ENCODE results near the gene CNOT3. TPM values are rescaled to one million over a fixed set of nuclear protein-coding genes. Genes with fewer than 3 reads are reported as not detected.
"Not testable (repeated sequence)": the region's sequence is repeated elsewhere in the genome, so short reads cannot be mapped to it uniquely, and the experiment has no call there.

The CNOT3 gene
- total RNA-seq, 1 donor from 2014 or later = 72.9 TPM

GRCh38 chr19:54096617-54097106 lies 40.9 kb upstream of the CNOT3 start:
- H3K27me3 Mint-ChIP-seq = peaks cover 47% of the 10 kb centered on the region
- H3K4me1 Mint-ChIP-seq (ENCODE audit: unreplicated experiment) = no peaks in the 10 kb centered on the region
- no peak overlapping the region for H3K27ac Mint-ChIP-seq
- H3K36me3 Mint-ChIP-seq = no peaks in the 10 kb centered on the region
- no peaks in the 10 kb centered on the region for H3K9me3 Mint-ChIP-seq
- peak overlapping the region; percentile 70 for H3K4me3 Mint-ChIP-seq
- TF ChIP-seq CTCF (conservative IDR thresholded peaks at IDR 0.05) = no peak
- DNase-seq (ENCODE audit: extremely low spot score, unreplicated experiment) = no peak

GRCh38 chr19:54099190-54099902 lies 38.2 kb upstream of the CNOT3 start:
- H3K4me3 Mint-ChIP-seq = no peak overlapping the region
- H3K4me1 Mint-ChIP-seq (ENCODE audit: unreplicated experiment) = peaks cover 6% of the 10 kb centered on the region
- no peak for DNase-seq (ENCODE audit: extremely low spot score, unreplicated experiment)
- TF ChIP-seq CTCF (conservative IDR thresholded peaks at IDR 0.05) = no peak
- H3K9me3 Mint-ChIP-seq = no peaks in the 10 kb centered on the region
- peaks cover 42% of the 10 kb centered on the region for H3K27me3 Mint-ChIP-seq
- H3K27ac Mint-ChIP-seq = no peak overlapping the region
- no peaks in the 10 kb centered on the region for H3K36me3 Mint-ChIP-seq

GRCh38 chr19:54099903-54100255 lies 37.7 kb upstream of the CNOT3 start:
- not testable (repeated sequence) for H3K4me1 Mint-ChIP-seq (ENCODE audit: unreplicated experiment); H3K4me3 Mint-ChIP-seq; DNase-seq (ENCODE audit: extremely low spot score, unreplicated experiment); H3K27ac Mint-ChIP-seq; H3K9me3 Mint-ChIP-seq; H3K36me3 Mint-ChIP-seq
- H3K27me3 Mint-ChIP-seq = peaks cover 37% of the 10 kb centered on the region

- Mint-ChIP-seq H3K9me3 (no peaks in the 10 kb centered on the region), H3K4me3 (peak within 1 kb of the TSS; percentile 99)
Observed at GRCh38 chr19:54100561-54100960, 37.0 kb upstream of the CNOT3 start, which contains the start of gene OSCAR. TSS of gene OSCAR (minus strand) at chr19:54100803. CDS start at chr19:54100792, 11 bp downstream.

GRCh38 chr19:54102421-54103169 lies 35.0 kb upstream of the CNOT3 start, which contains the start of gene NDUFA3:
TSS of gene NDUFA3 (plus strand) at chr19:54102855. CDS start at chr19:54102879, 24 bp downstream.
- no peak for TF ChIP-seq CTCF (conservative IDR thresholded peaks at IDR 0.05)
- Mint-ChIP-seq H3K4me3 (peak within 1 kb of the TSS; percentile 99), H3K4me1 (ENCODE audit: unreplicated experiment) (peaks cover 6% of the 10 kb centered on the region), H3K9me3 (no peaks in the 10 kb centered on the region), H3K27me3 (peaks cover 22% of the 10 kb centered on the region), H3K27ac (peak within 1 kb of the TSS; percentile 84), H3K36me3 (no peaks in the 10 kb centered on the region)
- DNase-seq (ENCODE audit: extremely low spot score, unreplicated experiment) = peak; percentile 98

More at GRCh38 chr19:54100561-54100960, 37.0 kb upstream of the CNOT3 start, which contains the start of gene OSCAR:
- peaks cover 6% of the 10 kb centered on the region for H3K4me1 Mint-ChIP-seq (ENCODE audit: unreplicated experiment)
- no peak for TF ChIP-seq CTCF (conservative IDR thresholded peaks at IDR 0.05)
- no peak for DNase-seq (ENCODE audit: extremely low spot score, unreplicated experiment)
- H3K36me3 Mint-ChIP-seq = no peaks in the 10 kb centered on the region
- H3K27ac Mint-ChIP-seq = no peak within 1 kb of the TSS
- peaks cover 35% of the 10 kb centered on the region for H3K27me3 Mint-ChIP-seq

All from type B pancreatic cell (in vitro differentiated cells).